H9 (cell line): ENCODE data around the gene ONECUT1. TPM values are rescaled to one million over a fixed set of nuclear protein-coding genes. Genes with fewer than 3 reads are reported as not detected.

Source experiments
- DNase-seq: peaks from one replicate; pipeline ENCODE4 v3.0.0-alpha.2; 2017
- H2AFZ ChIP-seq: one replicate; pipeline ENCODE4 v1.6.1; 2013; ENCODE audit warnings: mild to moderate bottlenecking, low read length, control low read depth, moderate library complexity
- H2AK5ac ChIP-seq: 2 replicates; pipeline ENCODE4 v1.6.1; 2013; ENCODE audit warnings: low read length, control low read depth, mixed read lengths; ENCODE audit not compliant: insufficient read length
- H2BK120ac ChIP-seq: one replicate; pipeline ENCODE4 v1.6.1; 2013; ENCODE audit warnings: low read depth, mild to moderate bottlenecking, low read length, control low read depth, inconsistent platforms; ENCODE audit not compliant: poor library complexity, severe bottlenecking
- H2BK12ac ChIP-seq: 2 replicates; pipeline ENCODE4 v1.6.1; 2013; ENCODE audit warnings: low read length, control low read depth, mixed read lengths, low read depth; ENCODE audit not compliant: insufficient read length
- H2BK15ac ChIP-seq: 2 replicates; pipeline ENCODE4 v1.6.1; 2013; ENCODE audit warnings: low read depth, low read length, control low read depth
- H2BK20ac ChIP-seq: one replicate; pipeline ENCODE4 v1.6.1; 2013; ENCODE audit warnings: low read depth, mild to moderate bottlenecking, low read length, control low read depth, inconsistent platforms; ENCODE audit not compliant: poor library complexity, severe bottlenecking
- H2BK5ac ChIP-seq: 2 replicates; pipeline ENCODE4 v1.6.1; 2013; ENCODE audit warnings: low read length, control low read depth, mixed read lengths; ENCODE audit not compliant: insufficient read length
- H3K14ac ChIP-seq: 2 replicates; pipeline ENCODE4 v1.6.1; 2013; ENCODE audit warnings: low read length, control low read depth; ENCODE audit not compliant: insufficient read depth
- H3K18ac ChIP-seq: 2 replicates; pipeline ENCODE4 v1.6.1; 2013; ENCODE audit warnings: low read depth, mild to moderate bottlenecking, mixed read lengths, low read length, control low read depth; ENCODE audit not compliant: insufficient read length
- H3K23ac ChIP-seq: 2 replicates; pipeline ENCODE4 v1.6.1; 2013; ENCODE audit warnings: low read length, control low read depth, mixed read lengths, low read depth; ENCODE audit not compliant: insufficient read length
- H3K23me2 ChIP-seq: 2 replicates; pipeline ENCODE4 v1.6.1; 2013; ENCODE audit warnings: low read depth, mild to moderate bottlenecking, mixed read lengths, low read length, control low read depth; ENCODE audit not compliant: insufficient read length, poor library complexity, severe bottlenecking
- H3K27ac ChIP-seq: 2 replicates; pipeline ENCODE4 v1.5.1; 2013; ENCODE audit warnings: low read length, control low read depth, mixed read lengths, low read depth; ENCODE audit not compliant: insufficient read length
- H3K27me3 ChIP-seq: 2 replicates; pipeline ENCODE4 v1.6.1; 2013; ENCODE audit warnings: low read length, control low read depth, inconsistent platforms; ENCODE audit not compliant: insufficient read depth
- H3K4ac ChIP-seq: 2 replicates; pipeline ENCODE4 v1.6.1; 2013; ENCODE audit warnings: low read depth, mild to moderate bottlenecking, control low read depth, inconsistent platforms, low read length, moderate library complexity
- H3K4me1 ChIP-seq: 2 replicates; pipeline ENCODE4 v1.6.1; 2013; ENCODE audit warnings: low read length, control low read depth, inconsistent platforms; ENCODE audit not compliant: insufficient read depth
- H3K4me2 ChIP-seq: 2 replicates; pipeline ENCODE4 v1.6.1; 2013; ENCODE audit warnings: low read length, control low read depth, mixed read lengths; ENCODE audit not compliant: insufficient read length, insufficient read depth
- H3K56ac ChIP-seq: 2 replicates; pipeline ENCODE4 v1.6.1; 2013; ENCODE audit warnings: low read depth, mild to moderate bottlenecking, mixed read lengths, low read length, control low read depth; ENCODE audit not compliant: insufficient read length
- H3K79me1 ChIP-seq: 2 replicates; pipeline ENCODE4 v1.6.1; 2013; ENCODE audit warnings: low read depth, mild to moderate bottlenecking, moderate library complexity, low read length, control low read depth, inconsistent platforms; ENCODE audit not compliant: insufficient read depth, poor library complexity, severe bottlenecking
- H3K79me2 ChIP-seq: 2 replicates; pipeline ENCODE4 v1.6.1; 2013; ENCODE audit warnings: low read length, control low read depth, inconsistent platforms; ENCODE audit not compliant: insufficient read depth
- H3K9ac ChIP-seq: 2 replicates; pipeline ENCODE4 v1.6.1; 2013; ENCODE audit warnings: low read length, control low read depth, mixed read lengths; ENCODE audit not compliant: insufficient read length; ENCODE audit errors: extremely low read depth
- H3K9me3 ChIP-seq: one replicate; pipeline ENCODE4 v1.6.1; 2013; ENCODE audit warnings: low read depth, low read length, inconsistent platforms; ENCODE audit not compliant: control insufficient read depth
- H3T11ph ChIP-seq: one replicate; pipeline ENCODE4 v1.6.1; 2013; ENCODE audit warnings: mild to moderate bottlenecking, low read length, control low read depth, inconsistent platforms
- H4K20me1 ChIP-seq: one replicate; pipeline ENCODE4 v1.6.1; 2013; ENCODE audit not compliant: control insufficient read depth, insufficient read length, insufficient read depth
- H4K5ac ChIP-seq: 2 replicates; pipeline ENCODE4 v1.6.1; 2013; ENCODE audit warnings: low read depth, mild to moderate bottlenecking, mixed read lengths, low read length, control low read depth; ENCODE audit not compliant: insufficient read length
- H4K8ac ChIP-seq: replicated peaks from 2 replicates; pipeline ENCODE4 v1.6.1; 2013; ENCODE audit warnings: low read length, control low read depth, mixed read lengths, low read depth; ENCODE audit not compliant: insufficient read length
- H4K91ac ChIP-seq: 2 replicates; pipeline ENCODE4 v1.6.1; 2013; ENCODE audit warnings: low read depth, mild to moderate bottlenecking, moderate library complexity, mixed read lengths, low read length, control low read depth; ENCODE audit not compliant: insufficient read length
- H3K27ac Mint-ChIP-seq, 3 experiments: 2 replicates in 2 of 3; 3 replicates in 1 of 3; pipeline ENCODE4 v1.8.0; 2020 to 2021; ENCODE audit warnings: mixed read lengths in 3 of 3, mild to moderate bottlenecking in 1 of 3, moderate library complexity in 1 of 3
- H3K27me3 Mint-ChIP-seq: 2 replicates; pipeline ENCODE4 v1.8.0; 2021; ENCODE audit warnings: low read depth, mild to moderate bottlenecking, moderate library complexity, mixed read lengths
- H3K36me3 Mint-ChIP-seq, 3 experiments: 2 replicates in 2 of 3; 3 replicates in 1 of 3; pipeline ENCODE4 v1.8.0; 2020 to 2021; ENCODE audit warnings: low read depth in 3 of 3, mixed read lengths in 3 of 3; ENCODE audit not compliant: insufficient read depth in 1 of 3
- H3K4me1 Mint-ChIP-seq, 2 experiments: 2 replicates each; pipeline ENCODE4 v1.8.0; 2020; ENCODE audit warnings: mixed read lengths in 2 of 2
- H3K4me3 Mint-ChIP-seq, 2 experiments: 2 replicates in 1 of 2; 3 replicates in 1 of 2; pipeline ENCODE4 v1.8.0; 2020 to 2021; ENCODE audit warnings: mild to moderate bottlenecking in 2 of 2, mixed read lengths in 2 of 2, moderate library complexity in 1 of 2
- H3K9me3 Mint-ChIP-seq, 2 experiments: 2 replicates in 1 of 2; 3 replicates in 1 of 2; pipeline ENCODE4 v1.8.0; 2020; ENCODE audit warnings: mild to moderate bottlenecking in 2 of 2, mixed read lengths in 2 of 2, moderate library complexity in 1 of 2
- CTCF ChIP-seq: fragments of 200-600 bp; sonication (generic); conservative IDR thresholded peaks from 3 replicates; pipeline ENCODE4 v1.8.0; 2021; ENCODE audit warnings: antibody characterized with exemption, mild to moderate bottlenecking
- WGBS: extraction: QIAGEN DNeasy Blood & Tissue Kit; methylation state at CpG from one replicate; pipeline ENCODE4 v1.1.7; 2013; ENCODE audit warnings: missing lambda C conversion rate, low lambda C conversion rate, mixed read lengths; ENCODE audit not compliant: insufficient read length; ENCODE audit errors: extremely low coverage; 5-methylcytosine and 5-hydroxymethylcytosine counted together
- total RNA-seq: library from RNA; stranded (reverse); gene quantifications from 2 replicates; pipeline ENCODE4 v1.2.1, GENCODE V29; 2021

Gene ONECUT1
- total RNA-seq, 1 experiment from 2014 or later: 14.1 TPM

GRCh38 chr15:52808441-52808840 is 18.3 kb upstream of the ONECUT1 start:
- Histone ChIP-seq H2BK12ac (no peak overlapping the region), H3K9ac (no peak overlapping the region), H4K20me1 (no peaks in the 10 kb centered on the region), H3K27ac (no peak overlapping the region), H3K23ac (no peak overlapping the region), H2BK5ac (no peak overlapping the region), H2BK20ac (no peak overlapping the region), H3K14ac (no peak overlapping the region), H3K27me3 (peaks cover under 1% of the 10 kb centered on the region; the same call in 1 of the 2 replicates), H3K9me3 (no peaks in the 10 kb centered on the region), H4K91ac (no peak overlapping the region), H3K4me1 (no peaks in the 10 kb centered on the region; the same call in 1 of the 2 replicates), H4K5ac (no peak overlapping the region), H3K79me2 (peaks cover 1% of the 10 kb centered on the region; the same call in 1 of the 2 replicates), H2AFZ (no peak overlapping the region), H2BK120ac (no peak overlapping the region), H3K23me2 (peaks cover 18% of the 10 kb centered on the region), H3K4me2 (no peak overlapping the region), H2AK5ac (no peak overlapping the region), H3K79me1 (no peaks in the 10 kb centered on the region), H3K4ac (no peak overlapping the region), H3K56ac (no peak overlapping the region), H3T11ph (no peak overlapping the region), H3K18ac (no peak overlapping the region), H2BK15ac (no peak overlapping the region), H4K8ac (no peak overlapping the region)
- H3K9me3 Mint-ChIP-seq: no peaks in the 10 kb centered on the region
- peaks cover 0 to 2% (median 0%) of the 10 kb centered on the region in 3 experiments; a peak in 2 of 7 replicates for H3K36me3 Mint-ChIP-seq
- TF ChIP-seq CTCF: no peak
- WGBS: no CpG with 5 or more reads among the region's 1 CpG
- peaks cover 8 to 15% of the 10 kb centered on the region in 2 experiments for H3K4me1 Mint-ChIP-seq
- no peak overlapping the region for H3K27ac Mint-ChIP-seq
- H3K4me3 Mint-ChIP-seq: no peak overlapping the region
- H3K27me3 Mint-ChIP-seq: peaks cover 3% of the 10 kb centered on the region; the same call in 1 of the 2 replicates
- no peak for DNase-seq
